Skeletal muscle tissue (tissue), 4 donors: ENCODE measurements around the gene OR2A2. TPM values are rescaled to one million over a fixed set of nuclear protein-coding genes. Genes with fewer than 3 reads are reported as not detected.

Experiments
- H3K27ac ChIP-seq: one replicate; pipeline ENCODE4 v1.7.0; 2013; ENCODE audit warnings: mild to moderate bottlenecking, low read depth, low read length, inconsistent platforms
- H3K27me3 ChIP-seq, 3 donors: one replicate each; pipeline ENCODE4 v1.7.0; 2013; ENCODE audit warnings: low read length in 3 of 3; ENCODE audit not compliant: control insufficient read depth in 3 of 3, insufficient read depth in 3 of 3
- H3K36me3 ChIP-seq, 3 donors: one replicate each; pipeline ENCODE4 v1.7.0; 2013; ENCODE audit warnings: low read length in 3 of 3; ENCODE audit not compliant: control insufficient read depth in 3 of 3, insufficient read depth in 3 of 3
- H3K4me1 ChIP-seq, 3 donors: one replicate each; pipeline ENCODE4 v1.7.0; 2013; ENCODE audit warnings: low read length in 3 of 3, mild to moderate bottlenecking in 3 of 3; ENCODE audit not compliant: control insufficient read depth in 3 of 3, insufficient read depth in 3 of 3
- H3K4me3 ChIP-seq, 3 donors: one replicate each; pipeline ENCODE4 v1.7.0; 2013; ENCODE audit warnings: low read length in 3 of 3
- H3K9ac ChIP-seq, 3 donors: one replicate each; pipeline ENCODE4 v1.7.0; 2013; ENCODE audit warnings: low read length in 3 of 3, mild to moderate bottlenecking in 3 of 3, moderate library complexity in 2 of 3, low read depth in 1 of 3
- H3K9me3 ChIP-seq, 3 donors: one replicate each; pipeline ENCODE4 v1.7.0; 2013; ENCODE audit warnings: low read length in 3 of 3; ENCODE audit not compliant: control insufficient read depth in 3 of 3
- total RNA-seq: library from RNA; depleted of rRNA; stranded (reverse); fragments of >200 nt; gene quantifications from one replicate; pipeline ENCODE4 v1.2.3, GENCODE V29; 2014
- donor health status: Osteomylitis.

The OR2A2 gene, protein sequence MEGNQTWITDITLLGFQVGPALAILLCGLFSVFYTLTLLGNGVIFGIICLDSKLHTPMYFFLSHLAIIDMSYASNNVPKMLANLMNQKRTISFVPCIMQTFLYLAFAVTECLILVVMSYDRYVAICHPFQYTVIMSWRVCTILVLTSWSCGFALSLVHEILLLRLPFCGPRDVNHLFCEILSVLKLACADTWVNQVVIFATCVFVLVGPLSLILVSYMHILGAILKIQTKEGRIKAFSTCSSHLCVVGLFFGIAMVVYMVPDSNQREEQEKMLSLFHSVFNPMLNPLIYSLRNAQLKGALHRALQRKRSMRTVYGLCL
- total RNA-seq: not detected

DNA sequence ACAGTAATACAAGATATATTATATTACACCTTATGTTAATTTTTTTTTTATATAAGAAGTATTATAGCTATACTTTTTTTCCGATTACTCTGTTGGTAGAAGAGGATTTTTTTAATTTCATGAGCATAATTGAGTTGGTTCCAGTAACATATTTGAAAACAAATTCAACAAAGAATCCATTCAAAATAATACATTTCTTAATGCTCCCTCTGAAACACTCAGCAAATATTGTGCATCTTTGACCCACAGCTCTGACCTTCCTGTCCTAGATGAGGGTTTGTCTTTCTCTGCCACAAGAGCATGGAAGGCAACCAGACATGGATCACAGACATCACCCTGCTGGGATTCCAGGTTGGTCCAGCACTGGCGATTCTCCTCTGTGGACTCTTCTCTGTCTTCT lies at the start of gene OR2A2:
Gene OR2A2 (plus strand): TSS at position 301 of the 400 bp plus-strand sequence. CDS start 0 bp downstream, at position 301.
- no peaks in the 10 kb centered on the region for H3K27me3 ChIP-seq
- H3K4me1 ChIP-seq: no peaks in the 10 kb centered on the region
- H3K36me3 ChIP-seq: no peaks in the 10 kb centered on the region
- H3K4me3 ChIP-seq: no peak within 1 kb of the TSS
- no peaks in the 10 kb centered on the region for H3K9me3 ChIP-seq
- H3K27ac ChIP-seq: no peak within 1 kb of the TSS
- no peak within 1 kb of the TSS for H3K9ac ChIP-seq

DNA sequence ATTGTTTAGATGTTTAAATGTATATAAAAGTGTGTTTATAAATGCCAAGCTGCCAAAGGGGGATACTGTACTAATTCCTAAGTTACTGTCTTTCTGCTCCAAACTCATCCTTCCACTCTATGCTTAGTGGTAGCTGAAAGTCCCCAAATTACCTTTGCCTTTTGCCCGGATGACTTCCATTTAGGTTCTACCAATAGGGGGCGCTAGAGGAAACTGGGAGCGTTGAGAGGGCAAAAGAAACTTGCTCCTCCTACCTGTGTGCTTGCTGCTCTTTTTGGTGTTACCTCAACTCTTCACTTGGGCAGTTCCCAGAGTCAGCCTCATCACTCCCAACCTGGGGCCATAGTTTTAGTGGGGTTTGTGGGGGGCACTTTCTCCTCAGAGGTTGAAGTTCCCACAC lies 45.7 kb upstream of the OR2A2 start:
- no peak overlapping the region for H3K27ac ChIP-seq
- no peaks in the 10 kb centered on the region for H3K4me1 ChIP-seq
- no peak overlapping the region for H3K4me3 ChIP-seq
- H3K36me3 ChIP-seq: no peaks in the 10 kb centered on the region
- H3K27me3 ChIP-seq: no peaks in the 10 kb centered on the region
- no peaks in the 10 kb centered on the region for H3K9me3 ChIP-seq
- no peak overlapping the region for H3K9ac ChIP-seq

DNA sequence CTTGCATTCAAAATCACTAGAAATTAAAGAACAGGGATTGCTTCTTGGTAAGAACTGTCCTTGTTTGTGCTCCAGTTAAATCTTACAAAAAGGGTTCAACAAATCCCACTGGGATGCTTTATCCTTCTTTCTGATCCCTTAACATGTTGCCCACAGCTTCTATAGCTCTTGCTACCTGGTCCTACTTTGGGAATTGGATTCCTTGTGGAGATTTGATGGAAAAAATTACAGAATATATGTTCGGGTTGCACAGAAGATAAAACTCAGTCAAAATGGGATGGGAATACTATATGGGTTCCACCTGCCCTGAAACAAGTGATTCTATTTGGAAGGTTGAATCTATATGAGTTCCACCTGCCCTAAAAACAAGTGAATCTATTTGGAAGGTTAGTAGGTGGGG lies 39.9 kb upstream of the OR2A2 start, which contains the start of gene OR2A25:
Gene OR2A25 (plus strand): TSS at position 301 of the 400 bp plus-strand sequence. CDS start 4,409 bp downstream, outside the sequence.
- Histone ChIP-seq H3K4me3 (no peak within 1 kb of the TSS), H3K9me3 (no peaks in the 10 kb centered on the region), H3K4me1 (no peaks in the 10 kb centered on the region), H3K27me3 (no peaks in the 10 kb centered on the region), H3K36me3 (no peaks in the 10 kb centered on the region), H3K27ac (no peak within 1 kb of the TSS), H3K9ac (no peak within 1 kb of the TSS)

DNA sequence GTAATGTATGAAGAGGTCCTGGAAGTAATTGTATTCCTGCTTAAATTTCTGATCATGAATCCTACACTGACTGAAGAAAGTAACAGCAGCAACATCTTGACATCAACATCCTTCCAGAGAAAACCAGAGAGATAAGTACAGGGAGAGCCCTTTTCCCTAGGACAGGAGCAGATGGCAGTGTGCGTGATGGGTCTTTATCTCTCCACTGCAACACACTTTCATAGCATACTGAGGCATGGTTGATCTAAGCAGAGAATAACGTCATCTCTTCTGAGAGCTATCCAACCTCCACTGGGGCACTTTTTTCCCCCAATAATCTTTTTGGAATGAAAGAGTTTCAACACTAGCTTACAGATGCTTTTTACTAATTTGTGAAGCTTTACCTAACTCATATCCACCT lies 39.4 kb upstream of the OR2A2 start:
- no peaks in the 10 kb centered on the region for H3K27me3 ChIP-seq
- no peaks in the 10 kb centered on the region for H3K9me3 ChIP-seq
- no peak overlapping the region for H3K4me3 ChIP-seq
- H3K4me1 ChIP-seq: no peaks in the 10 kb centered on the region
- no peaks in the 10 kb centered on the region for H3K36me3 ChIP-seq
- H3K27ac ChIP-seq: no peak overlapping the region
- no peak overlapping the region for H3K9ac ChIP-seq

DNA sequence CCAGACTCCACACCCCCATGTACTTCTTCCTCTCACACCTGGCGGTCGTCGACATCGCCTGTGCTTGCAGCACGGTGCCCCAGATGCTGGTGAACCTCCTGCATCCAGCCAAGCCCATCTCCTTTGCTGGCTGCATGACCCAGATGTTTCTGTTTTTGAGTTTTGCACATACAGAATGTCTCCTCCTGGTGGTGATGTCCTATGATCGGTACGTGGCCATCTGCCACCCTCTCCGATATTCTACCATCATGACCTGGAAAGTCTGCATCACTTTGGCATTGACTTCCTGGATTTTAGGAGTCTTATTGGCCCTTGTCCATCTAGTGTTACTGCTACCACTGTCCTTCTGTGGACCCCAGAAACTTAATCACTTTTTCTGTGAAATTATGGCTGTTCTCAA lies 35.0 kb upstream of the OR2A2 start:
- no peak overlapping the region for H3K27ac ChIP-seq
- no peak overlapping the region for H3K4me3 ChIP-seq
- no peaks in the 10 kb centered on the region for H3K27me3 ChIP-seq
- H3K4me1 ChIP-seq: no peaks in the 10 kb centered on the region
- no peak overlapping the region for H3K9ac ChIP-seq
- no peaks in the 10 kb centered on the region for H3K36me3 ChIP-seq
- H3K9me3 ChIP-seq: no peaks in the 10 kb centered on the region

DNA sequence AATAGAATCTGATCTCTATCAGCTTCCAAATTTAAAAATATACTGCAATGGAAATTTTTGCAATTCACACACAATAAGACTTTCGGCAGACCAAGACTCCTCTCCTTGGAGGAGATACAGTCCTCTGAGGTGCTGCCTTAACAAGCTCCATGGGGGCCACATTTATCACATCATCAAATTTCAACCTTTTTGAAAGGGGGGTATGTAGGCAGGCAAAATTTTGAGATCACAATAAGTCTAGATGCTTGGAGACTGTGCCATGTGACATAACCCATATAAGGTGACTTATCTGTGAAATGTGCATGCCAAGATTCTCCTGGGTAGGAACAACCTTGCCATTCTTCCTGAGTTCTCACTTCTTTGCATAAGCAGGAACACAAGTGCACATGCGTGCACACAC lies 23.4 kb upstream of the OR2A2 start, which contains the start of gene OR2A12:
Gene OR2A12 (plus strand): TSS at position 301 of the 400 bp plus-strand sequence. CDS start 8,830 bp downstream, outside the sequence.
- H3K9ac ChIP-seq: no peak within 1 kb of the TSS
- H3K36me3 ChIP-seq: no peaks in the 10 kb centered on the region
- no peaks in the 10 kb centered on the region for H3K27me3 ChIP-seq
- no peaks in the 10 kb centered on the region for H3K9me3 ChIP-seq
- no peak within 1 kb of the TSS for H3K27ac ChIP-seq
- H3K4me3 ChIP-seq: no peak within 1 kb of the TSS
- H3K4me1 ChIP-seq: no peaks in the 10 kb centered on the region

DNA sequence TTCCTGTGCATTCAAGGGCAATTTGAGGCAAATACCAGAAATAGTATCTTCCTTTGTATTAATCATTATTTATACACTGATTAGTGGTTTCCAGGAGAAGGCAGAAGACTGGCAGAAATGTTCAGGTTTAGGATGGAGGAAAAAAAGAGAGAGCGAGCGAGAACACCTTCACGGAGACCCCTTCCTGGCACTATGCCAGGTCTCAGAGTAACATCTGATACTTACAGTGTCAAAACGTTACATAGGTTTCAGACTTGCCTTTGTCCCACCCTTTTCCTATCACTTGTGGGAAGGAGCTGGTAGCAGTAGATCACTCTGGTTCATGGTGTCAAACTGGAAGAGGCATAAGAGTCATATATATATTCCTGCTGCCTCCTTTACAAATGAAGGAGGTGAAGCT lies 22.7 kb upstream of the OR2A2 start:
- H3K27me3 ChIP-seq: no peaks in the 10 kb centered on the region
- H3K9me3 ChIP-seq: no peaks in the 10 kb centered on the region
- no peak overlapping the region for H3K4me3 ChIP-seq
- no peak overlapping the region for H3K27ac ChIP-seq
- H3K9ac ChIP-seq: no peak overlapping the region
- H3K4me1 ChIP-seq: no peaks in the 10 kb centered on the region
- no peaks in the 10 kb centered on the region for H3K36me3 ChIP-seq

DNA sequence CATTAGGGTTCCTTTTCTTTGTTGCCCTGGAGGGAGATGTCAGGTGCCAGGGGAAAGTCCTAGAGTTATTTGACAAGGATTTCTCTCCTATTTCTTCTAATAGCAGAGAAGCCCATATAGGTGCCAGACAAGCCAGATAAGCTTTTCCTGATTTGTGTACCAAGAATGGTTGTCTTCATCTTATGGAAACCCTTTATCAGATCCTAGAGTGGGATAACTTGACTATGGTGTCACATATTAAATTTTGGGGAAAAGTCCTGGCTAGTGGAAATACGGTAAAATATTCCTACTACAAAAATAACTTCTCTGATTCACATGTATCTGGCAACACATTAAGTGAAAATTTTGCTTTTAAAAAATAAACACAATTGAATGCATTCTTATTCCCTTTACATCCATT lies 22.2 kb upstream of the OR2A2 start:
- Histone ChIP-seq H3K27me3 (no peaks in the 10 kb centered on the region), H3K9ac (no peak overlapping the region), H3K36me3 (no peaks in the 10 kb centered on the region), H3K4me3 (no peak overlapping the region), H3K27ac (no peak overlapping the region), H3K4me1 (no peaks in the 10 kb centered on the region), H3K9me3 (no peaks in the 10 kb centered on the region)

DNA sequence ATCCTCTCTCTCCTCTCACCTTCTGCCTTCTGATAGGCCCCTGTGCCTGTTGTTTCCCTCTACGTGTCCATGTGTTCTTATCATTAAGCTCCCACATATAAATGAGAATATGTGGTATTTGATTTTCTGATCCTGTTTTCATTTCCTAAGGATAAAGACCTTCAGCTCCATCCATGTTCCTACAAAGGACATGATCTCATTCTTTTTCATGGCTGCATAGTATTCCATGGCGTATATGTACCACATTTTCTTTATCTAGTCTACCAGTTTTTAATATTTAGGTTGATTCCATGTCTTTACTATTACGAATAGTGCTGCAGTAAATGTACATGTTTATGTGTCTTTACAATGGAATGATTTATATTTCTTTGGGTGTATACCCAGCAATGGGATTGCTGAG lies 18.7 kb upstream of the OR2A2 start:
- peaks cover 0 to 3% (median 0%) of the 10 kb centered on the region in 3 donors for H3K27me3 ChIP-seq
- no peaks in the 10 kb centered on the region for H3K4me1 ChIP-seq
- H3K36me3 ChIP-seq: no peaks in the 10 kb centered on the region
- no peak overlapping the region for H3K27ac ChIP-seq
- no peak overlapping the region for H3K4me3 ChIP-seq
- H3K9ac ChIP-seq: no peak overlapping the region
- no peaks in the 10 kb centered on the region for H3K9me3 ChIP-seq

DNA sequence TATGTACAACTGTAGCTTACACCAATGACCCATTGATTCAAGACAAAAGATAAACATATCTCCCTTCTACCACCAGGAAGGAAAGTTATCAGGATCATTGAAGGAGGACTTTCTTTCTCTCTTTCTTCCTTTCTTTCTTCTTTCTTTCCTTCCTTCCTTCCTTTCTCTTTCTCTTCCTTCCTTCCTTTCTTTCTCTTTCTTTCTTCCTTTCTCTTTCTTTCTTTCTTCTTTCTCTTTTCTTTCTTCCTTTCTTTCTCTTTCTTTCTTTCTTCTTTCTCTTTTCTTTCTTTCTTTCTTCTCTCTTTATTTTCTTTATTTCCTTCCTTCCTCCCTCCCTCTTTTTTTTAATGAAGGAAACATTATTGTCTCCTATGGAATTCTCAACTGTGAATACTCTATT lies 10.6 kb upstream of the OR2A2 start:
- Histone ChIP-seq H3K4me1 (no peaks in the 10 kb centered on the region), H3K9ac (no peak overlapping the region), H3K4me3 (no peak overlapping the region), H3K27me3 (peaks cover 0 to 3% (median 0%) of the 10 kb centered on the region in 3 donors), H3K36me3 (no peaks in the 10 kb centered on the region), H3K27ac (no peak overlapping the region), H3K9me3 (no peaks in the 10 kb centered on the region)
